GM12878 (cell line): Measurements from ENCODE around the gene ABCC11. TPM values are rescaled to one million over a fixed set of nuclear protein-coding genes. Genes with fewer than 3 reads are reported as not detected.

ENCODE experiments used
- ATAC-seq: fragments of 200-7000 bp; cut with Tn5 transposase; 3 replicates; pipeline ENCODE4 v1.9.1; 2020; ENCODE audit warnings: mild to moderate bottlenecking, moderate library complexity
- BruUV-seq: library from RNA; stranded (reverse); fragments of 400-500 nt; replicated peaks from 2 replicates; lab custom pipeline; 2021; lab: Mats Ljungman, UMichigan
- CTCF ChIA-PET: fragments of 300-600 bp; sonication (Branson Sonifier 250); formaldehyde crosslinking; extraction: SDS; loops from one replicate; lab custom pipeline; 2021; ENCODE audit warnings: inconsistent platforms; lab: Yijun Ruan, JAX
- POLR2A ChIA-PET: fragments of 350-600 bp; formaldehyde crosslinking; extraction: SDS; loops from one replicate; lab custom pipeline; 2021; ENCODE audit warnings: inconsistent platforms; lab: Charles Lee
- RAD21 ChIA-PET: fragments of 300-600 bp; sonication (Branson Sonifier 250); formaldehyde crosslinking; loops from one replicate; lab custom pipeline; 2023; ENCODE audit warnings: antibody characterized with exemption; ENCODE audit not compliant: unreplicated experiment; lab: Charles Lee
- SMC1A ChIA-PET: fragments of 300-600 bp; sonication (Branson Sonifier 250); formaldehyde crosslinking; loops from one replicate; lab custom pipeline; 2023; ENCODE audit not compliant: unreplicated experiment, uncharacterized antibody; lab: Charles Lee
- DNase-seq: peaks from one replicate; pipeline ENCODE4 v3.0.0-alpha.2; 2011; ENCODE audit warnings: low read depth, low spot score
- FAIRE-seq: peaks from 3 replicates; lab custom pipeline; 2011; peaks lifted over from hg19 to GRCh38; lab: Jason Lieb, UNC
- H2AFZ ChIP-seq: 2 replicates; pipeline ENCODE4 v1.6.0; 2011; ENCODE audit warnings: low read depth, low read length, control low read depth; ENCODE audit not compliant: control insufficient read depth
- H3K27ac ChIP-seq: 2 replicates; pipeline ENCODE4 v1.5.1; 2011; ENCODE audit warnings: control low read depth; ENCODE audit not compliant: control insufficient read depth, insufficient read depth
- H3K27me3 ChIP-seq, 2 experiments: replicated peaks in 1 of 2; 2 replicates each; pipeline versions ENCODE4 v1.6.0 to v1.6.1; 2011; ENCODE audit warnings: low read length in 1 of 2; ENCODE audit not compliant: control insufficient read depth in 2 of 2, insufficient read depth in 2 of 2
- H3K36me3 ChIP-seq, 2 experiments: 2 replicates each; pipeline ENCODE4 v1.5.1; 2011; ENCODE audit warnings: low read length in 1 of 2; ENCODE audit not compliant: control insufficient read depth in 2 of 2, insufficient read depth in 2 of 2
- H3K4me1 ChIP-seq: 2 replicates; pipeline ENCODE4 v1.6.1; 2011; ENCODE audit warnings: mild to moderate bottlenecking, low read length, moderate library complexity, mixed read lengths; ENCODE audit not compliant: control insufficient read depth, insufficient read depth
- H3K4me2 ChIP-seq: 2 replicates; pipeline ENCODE4 v1.6.0; 2011; ENCODE audit warnings: control low read depth; ENCODE audit not compliant: control insufficient read depth, insufficient read depth
- H3K4me3 ChIP-seq: fragments of 200-600 bp; sonication (generic); 2 replicates; pipeline ENCODE4 v1.5.1; 2016
- H3K79me2 ChIP-seq: 2 replicates; pipeline ENCODE4 v1.6.0; 2011; ENCODE audit warnings: low read length; ENCODE audit not compliant: control insufficient read depth, insufficient read depth
- H3K9ac ChIP-seq: 2 replicates; pipeline ENCODE4 v1.8.0; 2011; ENCODE audit warnings: low read length, control low read depth, mixed read lengths; ENCODE audit not compliant: control insufficient read depth, insufficient read depth
- H3K9me3 ChIP-seq: replicated peaks from 3 replicates; pipeline ENCODE4 v1.5.1; 2011; ENCODE audit warnings: mild to moderate bottlenecking, low read length; ENCODE audit not compliant: control insufficient read depth, insufficient read depth
- H4K20me1 ChIP-seq: 2 replicates; pipeline ENCODE4 v1.6.0; 2011; ENCODE audit not compliant: control insufficient read depth, insufficient read depth
- CREB1 ChIP-seq: IDR thresholded peaks from 2 replicates; pipeline ENCODE4 v1.6.1; 2012; ENCODE audit warnings: low read depth, mild to moderate bottlenecking, inconsistent platforms
- CTCF ChIP-seq, 3 experiments: IDR thresholded peaks in 2 of 3; conservative IDR thresholded peaks in 1 of 3; 2 replicates each; pipeline ENCODE4 v1.5.1; 2011; ENCODE audit warnings: low read depth in 3 of 3, low read length in 3 of 3, mild to moderate bottlenecking in 3 of 3, control low read depth in 2 of 3, moderate library complexity in 2 of 3, inconsistent platforms in 1 of 3, mixed read lengths in 1 of 3; ENCODE audit not compliant: control insufficient read depth in 2 of 3, insufficient read depth in 1 of 3; ENCODE audit errors: extremely low read depth in 1 of 3
- E2F8 ChIP-seq: fragments of 450-650 bp; IDR thresholded peaks from 2 replicates; pipeline ENCODE4 v1.6.1; 2018; ENCODE audit warnings: mild to moderate bottlenecking, low read depth, moderate library complexity; ENCODE audit not compliant: partially characterized antibody
- ETV6 ChIP-seq, 2 experiments: fragments of 450-650 bp in 1 of 2; IDR thresholded peaks in 1 of 2; conservative IDR thresholded peaks in 1 of 2; 2 replicates each; pipeline ENCODE4 v1.6.1; 2014; ENCODE audit warnings: antibody characterized with exemption in 1 of 2, borderline replicate concordance in 1 of 2, low read depth in 1 of 2, mild to moderate bottlenecking in 1 of 2, moderate library complexity in 1 of 2
- IKZF1 ChIP-seq: fragments of 450-650 bp; conservative IDR thresholded peaks from 2 replicates; pipeline ENCODE4 v1.6.1; 2017; ENCODE audit warnings: antibody characterized with exemption, mild to moderate bottlenecking
- KLF5 ChIP-seq: fragments of 450-650 bp; IDR thresholded peaks from 2 replicates; pipeline ENCODE4 v1.6.1; 2014; ENCODE audit warnings: mild to moderate bottlenecking; ENCODE audit not compliant: partially characterized antibody
- MTA3 ChIP-seq: IDR thresholded peaks from 2 replicates; pipeline ENCODE4 v1.6.1; 2012; ENCODE audit warnings: low read length, inconsistent platforms, borderline replicate concordance
- MYB ChIP-seq: fragments of 150-350 bp; IDR thresholded peaks from 2 replicates; pipeline ENCODE4 v1.6.1; 2014; ENCODE audit warnings: mild to moderate bottlenecking, low read depth, low read length, borderline replicate concordance
- NR2C2 ChIP-seq: IDR thresholded peaks from 2 replicates; pipeline ENCODE4 v1.6.1; 2011; ENCODE audit warnings: borderline replicate concordance, low read depth; ENCODE audit not compliant: control insufficient read depth, insufficient read length
- SIX5 ChIP-seq: IDR thresholded peaks from 2 replicates; pipeline ENCODE4 v1.6.1; 2011; ENCODE audit warnings: mild to moderate bottlenecking, low read depth, low read length, moderate library complexity; ENCODE audit not compliant: severe bottlenecking
- SMC3 ChIP-seq: IDR thresholded peaks from 2 replicates; pipeline ENCODE4 v1.6.1; 2011; ENCODE audit warnings: low read length, improper control_type of control experiment, borderline replicate concordance
- SPI1 ChIP-seq: IDR thresholded peaks from 2 replicates; pipeline ENCODE4 v1.6.1; 2011; ENCODE audit warnings: low read depth, mild to moderate bottlenecking, low read length, moderate library complexity, borderline replicate concordance; ENCODE audit not compliant: insufficient read depth
- SUZ12 ChIP-seq: fragments of 200-600 bp; sonication (generic); IDR thresholded peaks from one replicate; pipeline ENCODE4 v1.6.1; 2018; ENCODE audit warnings: antibody characterized with exemption, mild to moderate bottlenecking; ENCODE audit not compliant: unreplicated experiment
- WGBS: methylation state at CpG from one replicate; pipeline ENCODE4 v1.1.6; 2016; ENCODE audit warnings: low lambda C conversion rate; ENCODE audit not compliant: insufficient replicate concordance, insufficient coverage; ENCODE audit errors: missing lambda C conversion rate; 5-methylcytosine and 5-hydroxymethylcytosine counted together
- in situ Hi-C: fragments of 300-500 bp; cut with MboI; formaldehyde crosslinking; loops from 9 replicates; pipeline ENCODE4 v1.14.3; 2018; ENCODE audit warnings: mixed read lengths
- intact Hi-C: fragments of 100-400 bp; cut with micrococcal nuclease; formaldehyde crosslinking; loops from one replicate; pipeline ENCODE4 v1.14.2; 2022; ENCODE audit not compliant: unreplicated experiment
- polyA plus RNA-seq, 11 experiments: library from polyadenylated mRNA; depleted of rRNA in 4 of 11; unstranded in 6 of 11; stranded (reverse) in 5 of 11; fragments of >200 nt; fragmentation: Nextera tagmentation in 4 of 11; fragmentation: Illumina TruSeq in 1 of 11; extraction: Ambion mirVana in 4 of 11; extraction: Trizol in 1 of 11; gene quantifications; 1 replicate in 1 of 11; 2 replicates in 10 of 11; pipeline versions ENCODE4 v1.2.1 to v1.2.3, GENCODE V29; 2011 to 2016; ENCODE audit warnings: inconsistent platforms in 2 of 11, missing spikeins in 2 of 11, low read depth in 1 of 11
- total RNA-seq, 4 experiments: library from RNA; depleted of rRNA in 3 of 4; stranded (reverse); fragments of >200 nt in 3 of 4; fragmentation: Illumina TruSeq in 1 of 4; extraction: Trizol in 1 of 4; gene quantifications; 2 replicates each; pipeline versions ENCODE4 v1.2.1 to v1.2.3, GENCODE V29; 2013 to 2021

Gene ABCC11
- total and polyA plus RNA-seq, 10 of the 15 experiments (the other 5 are each of a cell fraction or from before 2014, with no cell fraction given), result 0.04 to 0.20 (median 0.10) TPM; not detected in 6

GRCh38 chr16:48157794-48158193 lies 89.5 kb downstream of the ABCC11 start (continued):
- TF ChIP-seq SUZ12 (no peak), NR2C2 (no peak)

- WGBS, result 73% methylated on average over 11 of the region's 11 CpGs
- Histone ChIP-seq H2AFZ (no peak overlapping the region), H3K4me2 (no peak overlapping the region), H3K27me3 (no peaks in the 10 kb centered on the region; a peak in 1 of 4 replicates), H3K36me3 (no peaks in the 10 kb centered on the region), H3K79me2 (no peaks in the 10 kb centered on the region), H3K4me1 (peaks cover 4% of the 10 kb centered on the region; the same call in 1 of the 2 replicates), H3K4me3 (no peak overlapping the region), H3K27ac (no peak overlapping the region), H3K9ac (no peak overlapping the region), H3K9me3 (no peaks in the 10 kb centered on the region), H4K20me1 (no peaks in the 10 kb centered on the region)
- POLR2A ChIA-PET, result no interaction called here
- CTCF ChIA-PET, result interaction anchor here (0.8 to 4.9 kb wide), 23 partner anchors 9 to 1210 kb away, joined by 3 to 26 read pairs (median 4); partner anchors contain the start of gene NETO2
- BruUV-seq, result no TSS peak
- DNase-seq (no peak), FAIRE-seq (no peak), ATAC-seq (no peak)
- TF ChIP-seq SMC3 (no peak), SIX5 (no peak), MTA3 (no peak), ETV6 (conservative IDR thresholded peaks at IDR 0.05 in 1 of 2, IDR thresholded peaks at IDR 0.05 in 1 of 2; ENCODE audit: borderline replicate concordance in 1 of 2, low read depth in 1 of 2) (no peak), IKZF1 (no peak), CTCF (IDR thresholded peaks at IDR 0.05 in 2 of 3, conservative IDR thresholded peaks at IDR 0.05 in 1 of 3; ENCODE audit: control insufficient read depth in 2 of 3, extremely low read depth in 1 of 3, insufficient read depth in 1 of 3, low read depth in 3 of 3, low read length in 3 of 3) (no peak), E2F8 (no peak), KLF5 (no peak), CREB1 (no peak), MYB (no peak), SPI1 (no peak)
- intact Hi-C loops (loop anchor here (2.0 to 5.0 kb wide), 6 partner anchors 100 to 1120 kb away; no protein-coding TSS in a partner anchor), in situ Hi-C loops (no loop called here)
- RAD21 ChIA-PET, result interaction anchor here (0.5 to 2.5 kb wide), 9 partner anchors 43 to 1120 kb away, joined by 3 to 20 read pairs (median 4); partner anchors contain the start of gene NETO2
- SMC1A ChIA-PET, result interaction anchor here (1.0 to 2.7 kb wide), 9 partner anchors 35 to 1138 kb away, joined by 3 to 8 read pairs (median 5); no protein-coding TSS in a partner anchor
These were observed 90.0 kb downstream of the ABCC11 start for GRCh38 chr16:48157302-48157701.
